Hepatocyte (in vitro differentiated cells): ENCODE measurements around the gene CDYL.

Experiments used
- EZH2 ChIP-seq: fragments of 200-600 bp; sonication (generic); IDR thresholded peaks from 2 replicates; pipeline ENCODE4 v1.6.1; 2016; ENCODE audit warnings: antibody characterized with exemption, mild to moderate bottlenecking, borderline replicate concordance
- EZH2phosphoT487 ChIP-seq: fragments of 200-600 bp; sonication (generic); IDR thresholded peaks from one replicate; pipeline ENCODE4 v1.6.1; 2018; ENCODE audit warnings: antibody characterized with exemption, mild to moderate bottlenecking, low read depth, moderate library complexity; ENCODE audit not compliant: unreplicated experiment, severe bottlenecking
- TF ChIP-seq, protein P1 (sequence below): fragments of 200-600 bp; sonication (generic); IDR thresholded peaks from 2 replicates; pipeline ENCODE4 v1.5.1; 2016; ENCODE audit warnings: antibody characterized with exemption, mild to moderate bottlenecking; ENCODE audit not compliant: poor library complexity

- TF ChIP-seq, protein P1, sequence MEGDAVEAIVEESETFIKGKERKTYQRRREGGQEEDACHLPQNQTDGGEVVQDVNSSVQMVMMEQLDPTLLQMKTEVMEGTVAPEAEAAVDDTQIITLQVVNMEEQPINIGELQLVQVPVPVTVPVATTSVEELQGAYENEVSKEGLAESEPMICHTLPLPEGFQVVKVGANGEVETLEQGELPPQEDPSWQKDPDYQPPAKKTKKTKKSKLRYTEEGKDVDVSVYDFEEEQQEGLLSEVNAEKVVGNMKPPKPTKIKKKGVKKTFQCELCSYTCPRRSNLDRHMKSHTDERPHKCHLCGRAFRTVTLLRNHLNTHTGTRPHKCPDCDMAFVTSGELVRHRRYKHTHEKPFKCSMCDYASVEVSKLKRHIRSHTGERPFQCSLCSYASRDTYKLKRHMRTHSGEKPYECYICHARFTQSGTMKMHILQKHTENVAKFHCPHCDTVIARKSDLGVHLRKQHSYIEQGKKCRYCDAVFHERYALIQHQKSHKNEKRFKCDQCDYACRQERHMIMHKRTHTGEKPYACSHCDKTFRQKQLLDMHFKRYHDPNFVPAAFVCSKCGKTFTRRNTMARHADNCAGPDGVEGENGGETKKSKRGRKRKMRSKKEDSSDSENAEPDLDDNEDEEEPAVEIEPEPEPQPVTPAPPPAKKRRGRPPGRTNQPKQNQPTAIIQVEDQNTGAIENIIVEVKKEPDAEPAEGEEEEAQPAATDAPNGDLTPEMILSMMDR, result peak; percentile 37
- TF ChIP-seq EZH2 (no peak), EZH2phosphoT487 (no peak)
These were observed 592 bp upstream of the CDYL start for GRCh38 chr6:4775494-4776130.
